Bronchial epithelial cell (primary cell): ENCODE data around the gene CCDC85C. TPM values are rescaled to one million over a fixed set of nuclear protein-coding genes. Genes with fewer than 3 reads are reported as not detected.
A peak's percentile ranks its signal among the peaks of the same experiment; 100 is the strongest.

Experiments
- DNase-seq: peaks from one replicate; pipeline ENCODE4 v3.0.0-alpha.2; 2010; ENCODE audit warnings: low read depth
- FAIRE-seq: peaks from 2 replicates; lab custom pipeline; 2011; peaks lifted over from hg19 to GRCh38; lab: Jason Lieb, UNC
- H3K27me3 ChIP-seq: 2 replicates; pipeline ENCODE4 v1.5.1; 2011; ENCODE audit warnings: low read length; ENCODE audit not compliant: control insufficient read depth, insufficient read depth
- H3K36me3 ChIP-seq: 2 replicates; pipeline ENCODE4 v1.5.1; 2011; ENCODE audit warnings: low read length; ENCODE audit not compliant: control insufficient read depth, insufficient read depth
- H3K4me3 ChIP-seq: 2 replicates; pipeline ENCODE4 v1.5.1; 2011; ENCODE audit warnings: mild to moderate bottlenecking, low read depth, low read length, control low read depth
- CTCF ChIP-seq: IDR thresholded peaks from 2 replicates; pipeline ENCODE4 v1.5.1; 2011; ENCODE audit warnings: mild to moderate bottlenecking, moderate library complexity, low read length, control low read depth, inconsistent platforms; ENCODE audit not compliant: insufficient read depth, severe bottlenecking
- total RNA-seq: library from RNA; depleted of rRNA; stranded (reverse); fragments of >200 nt; gene quantifications from 2 replicates; pipeline ENCODE4 v1.2.1, GENCODE V29; 2014

The CCDC85C gene
- total RNA-seq, 1 donor from 2014 or later = 26.6 TPM

DNA sequence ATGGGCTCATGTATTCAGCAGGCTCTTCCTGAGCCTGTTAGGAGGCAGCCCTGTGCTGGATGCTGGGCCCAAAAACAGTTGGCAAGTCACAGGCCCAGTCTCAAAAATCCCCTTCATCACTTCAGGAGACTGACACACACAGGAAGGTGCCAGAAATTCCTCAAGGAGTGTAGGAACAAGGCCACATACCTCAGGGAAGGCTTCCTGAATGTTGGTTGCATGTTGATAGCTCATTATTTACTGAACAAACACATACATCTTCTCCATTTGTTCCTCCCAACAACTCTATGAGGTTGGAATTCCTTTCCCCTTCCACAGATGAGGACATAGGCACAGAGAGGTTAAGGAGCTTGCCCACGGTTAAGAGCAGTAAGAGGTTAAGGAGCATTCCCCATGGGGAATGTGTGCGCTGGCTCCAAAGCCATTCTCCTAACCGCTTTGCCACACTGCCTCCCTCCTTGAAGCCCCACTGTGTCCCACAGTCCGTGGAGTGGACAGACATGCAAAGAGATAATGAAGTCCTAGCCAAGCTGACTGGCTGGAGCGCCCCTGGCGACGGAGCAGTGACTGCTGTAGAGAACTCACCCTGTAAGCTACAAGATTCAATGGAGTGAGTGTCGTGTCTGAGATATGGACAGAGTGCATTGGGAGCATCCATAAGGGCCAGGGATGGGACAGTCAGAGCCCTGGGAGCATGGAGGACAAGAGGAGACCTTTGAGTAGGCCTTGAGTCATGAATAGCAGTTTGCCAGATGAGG, 44.2 kb upstream of the CCDC85C start:
- peaks cover 2% of the 10 kb centered on the region for H3K27me3 ChIP-seq
- DNase-seq (no peak), FAIRE-seq (peak; percentile 92)
- no peaks in the 10 kb centered on the region for H3K36me3 ChIP-seq
- no peak overlapping the region for H3K4me3 ChIP-seq
- TF ChIP-seq CTCF = no peak

- DNase-seq = no peak
- no peaks in the 10 kb centered on the region for H3K36me3 ChIP-seq
- FAIRE-seq = no peak
- TF ChIP-seq CTCF = no peak
- H3K4me3 ChIP-seq = no peak overlapping the region
- H3K27me3 ChIP-seq = peaks cover 2% of the 10 kb centered on the region
Measured at GRCh38 chr14:99647411-99647810, 43.4 kb upstream of the CCDC85C start.

GRCh38 chr14:99645545-99646505, 41.8 kb upstream of the CCDC85C start:
- Histone ChIP-seq H3K27me3 (peaks cover 2% of the 10 kb centered on the region), H3K4me3 (peak overlapping the region; percentile 37)
- FAIRE-seq = no peak

GRCh38 chr14:99644723-99645544, 40.9 kb upstream of the CCDC85C start, which contains the start of gene HHIPL1:
HHIPL1 (plus strand) TSS chr14:99645129; CDS start chr14:99645208, 79 bp downstream.
- Histone ChIP-seq H3K4me3 (peak within 1 kb of the TSS; percentile 37), H3K36me3 (no peaks in the 10 kb centered on the region), H3K27me3 (peaks cover 2% of the 10 kb centered on the region)
- FAIRE-seq = no peak
- DNase-seq = no peak
- no peak for TF ChIP-seq CTCF

More at GRCh38 chr14:99645545-99646505, 41.8 kb upstream of the CCDC85C start:
- TF ChIP-seq CTCF = no peak
- no peaks in the 10 kb centered on the region for H3K36me3 ChIP-seq
- DNase-seq = no peak

- no peak for FAIRE-seq
- Histone ChIP-seq H3K4me3 (no peak overlapping the region), H3K36me3 (no peaks in the 10 kb centered on the region), H3K27me3 (peaks cover 2% of the 10 kb centered on the region)
- no peak for DNase-seq
- TF ChIP-seq CTCF = no peak
Measured at GRCh38 chr14:99644035-99644587, 40.1 kb upstream of the CCDC85C start.
